Motor neuron (in vitro differentiated cells): ENCODE results near the gene RNU6-9. TPM values are rescaled to one million over a fixed set of nuclear protein-coding genes. Genes with fewer than 3 reads are reported as not detected.
"Not testable (repeated sequence)": the region's sequence is repeated elsewhere in the genome, so short reads cannot be mapped to it uniquely, and the experiment has no call there.

Source experiments
- ATAC-seq, 8 experiments: fragments of 200-7000 bp; cut with Tn5 transposase; replicated peaks in 6 of 8; 2 replicates each; pipeline ENCODE4 v1.8.0; 2021; ENCODE audit warnings: mild to moderate bottlenecking in 8 of 8, moderate library complexity in 8 of 8
- H3K27ac ChIP-seq, 2 donors: fragments of 250-450 bp; sonication (Bioruptor Pico); 2 replicates each; pipeline ENCODE4 v1.9.0; 2021; ENCODE audit warnings: antibody characterized with exemption in 2 of 2, mild to moderate bottlenecking in 2 of 2, moderate library complexity in 1 of 2
- H3K4me1 ChIP-seq, 2 donors: fragments of 250-450 bp; sonication (Bioruptor Pico); replicated peaks in 1 of 2; 2 replicates each; pipeline ENCODE4 v1.6.1; 2021; ENCODE audit warnings: antibody characterized with exemption in 2 of 2, mild to moderate bottlenecking in 2 of 2, moderate library complexity in 1 of 2
- H3K4me3 ChIP-seq, 5 donors: fragments of 250-450 bp; sonication (Bioruptor Pico); 2 replicates each; pipeline ENCODE4 v1.9.0; 2021; ENCODE audit warnings: antibody characterized with exemption in 5 of 5, mild to moderate bottlenecking in 5 of 5, moderate library complexity in 4 of 5
- WGBS, 10 experiments: fragments of 450-650 bp; shearing (Covaris generic); methylation state at CpG; one replicate each; pipeline ENCODE4 v1.0.0; 2022; 5-methylcytosine and 5-hydroxymethylcytosine counted together
- in situ Hi-C, 9 experiments: fragments of 400-800 bp; cut with MboI; loops; one replicate each; pipeline ENCODE4 v1.15.0; 2021; ENCODE audit warnings: low sequenced_read_pairs in 9 of 9, low pct_unique_long_range_greater_than_20kb in 2 of 9; ENCODE audit not compliant: unreplicated experiment in 9 of 9
- total RNA-seq, 8 experiments: library from RNA; unstranded; fragments of 300-600 nt; gene quantifications; 2 replicates each; pipeline versions ENCODE4 v1.2.3 to v1.2.4, GENCODE V29; 2022

The RNU6-9 gene
- total RNA-seq: under 1 TPM in 1 of 8 experiments, not detected in 7; under 0.01 TPM

DNA sequence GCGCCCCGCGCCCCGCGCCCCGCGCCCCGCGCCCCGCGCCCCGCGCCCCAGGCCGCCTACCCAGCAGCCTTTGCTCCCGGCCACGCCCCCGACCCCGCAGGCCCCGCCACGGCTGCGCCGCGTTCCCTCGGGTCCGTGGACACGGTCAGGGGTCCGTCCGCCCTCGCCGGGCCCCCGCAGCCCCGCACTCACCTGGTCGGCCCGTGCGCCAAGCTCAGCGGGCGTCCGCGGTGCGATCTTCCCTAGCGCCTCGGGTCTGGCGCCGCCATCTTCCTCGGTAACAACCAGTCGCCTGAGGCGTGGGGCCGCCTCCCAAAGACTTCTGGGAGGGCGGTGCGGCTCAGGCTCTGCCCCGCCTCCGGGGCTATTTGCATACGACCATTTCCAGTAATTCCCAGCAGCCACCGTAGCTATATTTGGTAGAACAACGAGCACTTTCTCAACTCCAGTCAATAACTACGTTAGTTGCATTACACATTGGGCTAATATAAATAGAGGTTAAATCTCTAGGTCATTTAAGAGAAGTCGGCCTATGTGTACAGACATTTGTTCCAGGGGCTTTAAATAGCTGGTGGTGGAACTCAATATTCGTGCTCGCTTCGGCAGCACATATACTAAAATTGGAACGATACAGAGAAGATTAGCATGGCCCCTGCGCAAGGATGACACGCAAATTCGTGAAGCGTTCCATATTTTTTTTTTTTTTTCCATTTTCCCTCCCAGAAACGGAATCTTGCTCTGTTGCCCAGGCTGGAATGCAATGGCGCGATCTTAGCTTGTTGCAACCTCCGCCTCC, at the start of gene RNU6-9, which contains the start of gene MED16:
RNU6-9 (plus strand) TSS at position 591 of the 796 bp plus-strand sequence.
MED16 (minus strand) TSS at position 294 of the 796 bp plus-strand sequence. CDS start 2,056 bp downstream, outside the sequence.
- Histone ChIP-seq H3K27ac (peak within 1 kb of the TSS; percentile 98 to 99), H3K4me1 (no peaks in the 10 kb centered on the region), H3K4me3 (peak within 1 kb of the TSS; percentile 96 to 100 (median 99))
- WGBS, 10 experiments: 0 to 6% (median 0%) methylated on average over 2 to 25 of the region's 69 CpGs; no CpG with 5 or more reads in 3 of the 10 experiments
- peak; percentile 90 to 95 (median 93) for ATAC-seq
- in situ Hi-C loops: no loop called here

DNA sequence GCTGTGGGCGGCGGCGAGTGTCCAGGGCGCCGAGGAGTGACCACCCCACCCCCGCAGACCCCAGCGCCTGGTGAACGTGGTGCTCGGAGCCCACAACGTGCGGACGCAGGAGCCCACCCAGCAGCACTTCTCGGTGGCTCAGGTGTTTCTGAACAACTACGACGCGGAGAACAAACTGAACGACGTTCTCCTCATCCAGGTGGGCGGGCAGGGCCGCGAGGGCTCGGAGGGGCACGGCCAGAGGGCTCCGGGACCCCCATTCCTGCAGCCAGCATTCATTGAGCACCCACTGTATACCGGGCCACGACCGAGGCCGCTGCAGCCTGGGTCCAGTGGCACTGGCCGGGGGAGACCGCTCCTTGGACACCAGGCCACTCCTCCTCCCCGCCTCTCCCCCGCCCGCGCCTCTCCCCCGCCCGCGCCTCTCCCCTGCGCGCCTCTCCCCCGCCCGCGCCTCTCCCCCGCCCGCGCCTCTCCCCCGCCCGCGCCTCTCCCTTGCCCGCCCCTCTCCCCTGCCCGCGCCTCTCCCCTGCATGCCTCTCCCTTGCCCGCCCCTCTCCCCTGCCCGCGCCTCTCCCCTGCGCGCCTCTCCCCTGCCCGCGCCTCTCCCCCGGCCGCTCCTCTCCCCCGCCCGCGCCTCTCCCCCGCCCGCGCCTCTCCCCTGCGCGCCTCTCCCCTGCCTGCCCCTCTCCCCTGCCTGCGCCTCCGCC, 49.3 kb upstream of the RNU6-9 start:
- in situ Hi-C loops: no loop called here
- peaks cover 6 to 19% of the 10 kb centered on the region in 2 donors for H3K4me1 ChIP-seq
- peak in 5 of 8 experiments; percentile 48 to 67 (median 56) for ATAC-seq
- peak overlapping the region; percentile 11 to 23 (median 14) for H3K4me3 ChIP-seq
- H3K27ac ChIP-seq: no peak overlapping the region
- WGBS, 10 experiments: no CpG with 5 or more reads among the region's 70 CpGs

DNA sequence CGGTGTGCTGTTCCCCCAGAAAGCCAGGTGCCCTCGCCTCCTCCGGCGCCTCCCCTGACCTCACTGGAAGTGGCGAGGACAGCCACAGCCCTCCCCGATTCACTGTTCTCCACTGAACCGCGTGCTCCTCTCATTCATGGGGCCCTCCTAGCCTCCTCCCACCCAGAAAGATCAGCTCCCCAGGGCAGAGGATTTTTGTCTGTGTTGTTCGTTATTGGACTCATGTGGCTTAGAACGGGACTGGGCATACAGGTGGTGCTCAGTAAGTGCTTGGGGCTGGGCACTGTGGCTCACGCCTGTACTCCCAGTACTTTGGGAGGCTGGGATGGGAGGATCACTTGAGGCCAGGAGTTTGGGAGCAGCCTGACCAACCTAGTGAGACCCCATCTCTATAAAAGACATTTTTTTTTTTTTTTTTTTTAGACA, 48.7 kb upstream of the RNU6-9 start:
- WGBS, 10 experiments: 0 to 100% (median 60%) methylated on average over 1 of the region's 11 CpGs; no CpG with 5 or more reads in 7 of the 10 experiments
- ATAC-seq: peak in 5 of 8 experiments; percentile 5 to 73 (median 54)
- Histone ChIP-seq H3K4me1 (peaks cover 6 to 19% of the 10 kb centered on the region in 2 donors), H3K27ac (no peak overlapping the region), H3K4me3 (no peak overlapping the region)
- in situ Hi-C loops: no loop called here

DNA sequence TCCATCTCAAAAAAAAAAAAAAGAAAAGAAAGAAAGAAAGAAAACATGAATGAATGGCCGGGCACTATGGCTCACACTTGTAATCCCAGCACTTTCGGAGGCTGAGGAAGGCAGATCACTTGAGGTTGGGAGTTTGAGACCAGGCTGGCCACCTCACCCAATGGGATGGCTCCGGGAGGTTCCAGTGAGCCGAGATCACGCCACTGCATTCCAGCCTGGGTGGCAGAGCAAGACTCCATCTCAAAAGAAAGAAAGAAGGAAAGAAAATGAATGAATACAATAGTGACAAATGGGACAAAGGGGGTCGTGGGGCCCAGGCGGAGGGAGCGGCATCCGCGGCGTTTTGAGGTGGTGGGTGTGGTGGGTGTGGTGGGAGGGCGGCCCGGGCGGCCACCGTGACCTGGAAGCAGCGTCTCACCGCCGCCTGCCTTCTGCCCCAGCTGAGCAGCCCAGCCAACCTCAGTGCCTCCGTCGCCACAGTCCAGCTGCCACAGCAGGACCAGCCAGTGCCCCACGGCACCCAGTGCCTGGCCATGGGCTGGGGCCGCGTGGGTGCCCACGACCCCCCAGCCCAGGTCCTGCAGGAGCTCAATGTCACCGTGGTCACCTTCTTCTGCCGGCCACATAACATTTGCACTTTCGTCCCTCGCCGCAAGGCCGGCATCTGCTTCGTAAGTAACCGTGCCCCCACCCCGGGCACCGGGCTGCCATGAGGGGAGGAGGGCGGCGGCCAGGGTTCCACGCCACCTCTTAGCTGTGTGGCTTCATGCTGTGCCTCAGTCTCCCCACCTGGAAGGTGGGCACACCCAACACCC, 47.4 kb upstream of the RNU6-9 start:
- ATAC-seq: no peak
- Histone ChIP-seq H3K4me3 (no peak overlapping the region), H3K27ac (no peak overlapping the region), H3K4me1 (peaks cover 6 to 23% of the 10 kb centered on the region in 2 donors)
- in situ Hi-C loops: no loop called here
- WGBS, 10 experiments: 0 to 80% (median 47%) methylated on average over 1 to 7 of the region's 37 CpGs; no CpG with 5 or more reads in 4 of the 10 experiments

DNA sequence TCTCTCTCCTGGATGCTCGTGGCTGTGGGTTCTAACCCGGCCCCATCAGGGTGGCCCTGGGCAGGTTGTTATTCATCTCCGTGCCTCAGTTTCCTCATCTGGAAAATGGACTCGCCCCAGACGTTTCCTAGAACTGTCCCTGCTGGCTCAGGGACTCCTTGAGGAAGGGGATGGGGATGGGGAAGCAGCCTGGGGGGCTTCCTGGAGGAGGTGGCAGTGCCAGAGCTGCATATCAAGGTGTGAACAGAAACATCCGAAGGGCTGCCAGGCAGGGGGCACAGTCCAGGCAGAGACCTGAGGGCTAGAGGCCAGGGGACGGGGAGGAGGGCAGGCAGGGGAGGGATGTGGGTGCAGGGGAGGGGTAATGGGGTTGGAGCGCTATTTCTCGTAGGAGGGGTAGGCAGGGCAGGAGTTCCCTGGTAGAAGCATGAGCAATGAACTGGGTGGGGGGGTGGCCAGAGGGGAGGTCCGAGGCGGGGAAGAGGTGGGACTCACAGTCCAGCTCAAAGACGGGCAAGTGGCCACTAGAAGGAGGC, 44.8 kb upstream of the RNU6-9 start:
- Histone ChIP-seq H3K4me1 (peaks cover 2 to 19% of the 10 kb centered on the region in 2 donors), H3K27ac (no peak overlapping the region), H3K4me3 (no peak overlapping the region)
- ATAC-seq: peak in 1 of 8 experiments; percentile 4
- in situ Hi-C loops: no loop called here
- no CpG with 5 or more reads among the region's 12 CpGs for WGBS, 10 experiments

DNA sequence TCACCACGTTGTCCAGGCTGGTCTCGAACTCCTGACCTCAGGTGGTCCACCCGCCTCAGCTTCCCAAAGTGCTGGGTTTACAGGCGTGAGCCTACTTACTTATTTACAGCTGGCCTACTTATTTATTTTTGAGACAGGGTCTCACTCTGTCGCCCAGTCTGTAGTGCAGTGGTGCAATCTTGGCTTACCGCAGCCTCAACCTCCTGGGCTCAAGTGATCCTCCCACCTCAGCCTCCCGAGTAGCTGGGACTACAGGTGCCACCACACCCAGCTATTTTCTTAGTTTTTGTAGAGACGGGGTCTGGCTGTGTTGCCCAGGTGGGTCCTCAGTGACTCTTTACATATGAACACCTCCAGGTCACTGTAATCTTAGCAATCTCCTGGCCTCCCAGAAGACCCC, 44.1 kb upstream of the RNU6-9 start:
- H3K4me3 ChIP-seq, ATAC-seq, H3K27ac ChIP-seq, in situ Hi-C loops: not testable (repeated sequence)
- WGBS, 10 experiments: 67 to 87% (median 77%) methylated on average over 1 to 6 of the region's 8 CpGs; no CpG with 5 or more reads in 4 of the 10 experiments
- H3K4me1 ChIP-seq: peaks cover 2 to 14% of the 10 kb centered on the region in 2 donors

DNA sequence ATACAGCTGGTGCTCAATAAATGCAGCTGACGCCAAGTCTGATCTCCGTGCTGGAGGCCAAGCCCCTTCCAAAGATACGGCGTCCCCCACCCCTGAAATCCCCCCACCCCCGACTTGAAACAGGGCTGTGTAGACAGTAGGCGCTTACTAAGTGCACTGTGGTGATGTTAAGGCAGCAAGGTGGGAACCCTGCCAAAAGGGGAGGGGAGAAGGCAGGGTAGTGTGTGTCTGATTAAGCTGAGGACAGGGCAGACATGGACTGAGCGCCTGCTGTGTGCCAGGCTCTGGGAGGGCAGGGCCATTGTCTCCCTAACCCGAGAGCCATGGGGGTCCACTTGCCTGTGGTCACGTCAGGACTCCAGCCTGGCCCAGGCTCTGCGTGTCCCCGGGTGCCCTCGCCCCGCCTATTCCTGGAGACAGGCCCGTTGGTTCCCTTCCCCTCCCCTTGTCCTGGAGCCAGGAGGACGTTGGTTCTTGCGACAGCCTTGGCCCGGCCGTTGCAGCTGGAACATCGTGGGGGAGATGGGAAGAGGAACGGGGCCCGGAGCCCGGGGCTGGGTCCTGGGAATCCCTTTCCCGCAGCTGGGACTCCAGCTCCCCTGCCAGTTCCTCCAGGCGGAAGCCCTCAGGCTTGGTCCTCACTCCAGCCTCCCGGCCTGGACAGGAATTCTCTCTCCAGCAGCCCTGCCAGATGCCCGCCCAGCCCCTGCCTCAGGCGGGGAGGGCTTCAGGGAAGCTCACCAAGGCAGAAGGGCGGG, 42.9 kb upstream of the RNU6-9 start:
- peak; percentile 72 to 84 (median 74) for ATAC-seq
- peaks cover 2 to 12% of the 10 kb centered on the region in 2 donors for H3K4me1 ChIP-seq
- 29 to 82% (median 40%) methylated on average over 1 to 8 of the region's 28 CpGs; no CpG with 5 or more reads in 3 of the 10 experiments for WGBS, 10 experiments
- no peak overlapping the region for H3K4me3 ChIP-seq
- in situ Hi-C loops: no loop called here
- peak overlapping the region in 1 of 2 donors; percentile 29 for H3K27ac ChIP-seq

DNA sequence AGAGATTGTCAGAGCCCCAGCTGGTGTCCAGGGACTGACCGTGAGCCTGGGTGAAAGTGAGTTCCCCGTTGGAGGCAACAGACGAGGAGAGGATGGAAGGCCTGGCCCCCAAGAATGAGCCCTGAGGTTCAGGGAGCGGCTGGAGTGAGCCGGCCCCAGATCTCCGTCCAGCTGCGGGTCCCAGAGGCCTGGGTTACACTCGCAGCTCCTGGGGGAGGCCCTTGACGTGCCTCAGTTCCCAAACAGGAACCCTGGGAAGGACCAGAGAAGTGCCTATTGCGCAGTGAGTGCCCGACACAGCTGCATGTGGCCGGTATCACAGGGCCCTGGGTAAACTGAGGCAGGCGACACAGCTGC, 42.3 kb upstream of the RNU6-9 start:
- in situ Hi-C loops: no loop called here
- peaks cover 2 to 8% of the 10 kb centered on the region in 2 donors for H3K4me1 ChIP-seq
- H3K4me3 ChIP-seq: no peak overlapping the region
- ATAC-seq: no peak
- H3K27ac ChIP-seq: no peak overlapping the region
- 0 to 100% (median 40%) methylated on average over 1 of the region's 13 CpGs; no CpG with 5 or more reads in 6 of the 10 experiments for WGBS, 10 experiments

DNA sequence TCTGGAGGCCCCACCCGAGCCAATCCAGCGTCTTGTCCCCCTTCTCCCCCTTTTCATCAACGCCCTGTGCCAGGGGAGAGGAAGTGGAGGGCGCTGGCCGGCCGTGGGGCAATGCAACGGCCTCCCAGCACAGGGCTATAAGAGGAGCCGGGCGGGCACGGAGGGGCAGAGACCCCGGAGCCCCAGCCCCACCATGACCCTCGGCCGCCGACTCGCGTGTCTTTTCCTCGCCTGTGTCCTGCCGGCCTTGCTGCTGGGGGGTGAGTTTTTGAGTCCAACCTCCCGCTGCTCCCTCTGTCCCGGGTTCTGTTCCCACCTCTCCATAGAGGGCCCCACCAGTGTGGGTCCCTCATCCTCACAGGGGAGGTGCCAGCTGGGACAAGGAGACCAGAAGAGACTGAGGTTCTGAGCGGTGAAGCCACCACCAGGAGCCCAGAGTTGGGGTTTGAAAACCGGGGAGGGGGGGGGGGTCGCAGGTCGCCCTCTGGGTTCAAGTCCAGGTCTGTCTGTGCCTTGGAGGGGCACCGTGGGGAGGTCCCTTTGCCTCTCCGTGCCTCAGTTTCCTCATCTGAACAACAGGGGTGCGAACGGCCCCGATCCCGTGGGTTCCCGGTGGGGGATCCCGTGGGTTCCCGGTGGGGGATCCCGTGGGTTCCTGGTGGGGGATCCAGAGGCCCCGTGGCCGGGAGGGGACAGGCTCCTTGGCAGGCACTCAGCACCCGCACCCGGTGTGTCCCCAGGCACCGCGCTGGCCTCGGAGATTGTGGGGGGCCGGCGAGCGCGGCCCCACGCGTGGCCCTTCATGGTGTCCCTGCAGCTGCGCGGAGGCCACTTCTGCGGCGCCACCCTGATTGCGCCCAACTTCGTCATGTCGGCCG, 40.9 kb upstream of the RNU6-9 start, which contains the start of gene ELANE:
ELANE (plus strand) TSS at position 168 of the 878 bp plus-strand sequence; CDS start at position 194, 26 bp downstream.
- 56 to 80% (median 67%) methylated on average over 1 to 8 of the region's 55 CpGs; no CpG with 5 or more reads in 6 of the 10 experiments for WGBS, 10 experiments
- H3K27ac ChIP-seq: no peak within 1 kb of the TSS
- ATAC-seq: no peak
- peaks cover 2 to 8% of the 10 kb centered on the region in 2 donors for H3K4me1 ChIP-seq
- in situ Hi-C loops: no loop called here
- H3K4me3 ChIP-seq: no peak within 1 kb of the TSS

DNA sequence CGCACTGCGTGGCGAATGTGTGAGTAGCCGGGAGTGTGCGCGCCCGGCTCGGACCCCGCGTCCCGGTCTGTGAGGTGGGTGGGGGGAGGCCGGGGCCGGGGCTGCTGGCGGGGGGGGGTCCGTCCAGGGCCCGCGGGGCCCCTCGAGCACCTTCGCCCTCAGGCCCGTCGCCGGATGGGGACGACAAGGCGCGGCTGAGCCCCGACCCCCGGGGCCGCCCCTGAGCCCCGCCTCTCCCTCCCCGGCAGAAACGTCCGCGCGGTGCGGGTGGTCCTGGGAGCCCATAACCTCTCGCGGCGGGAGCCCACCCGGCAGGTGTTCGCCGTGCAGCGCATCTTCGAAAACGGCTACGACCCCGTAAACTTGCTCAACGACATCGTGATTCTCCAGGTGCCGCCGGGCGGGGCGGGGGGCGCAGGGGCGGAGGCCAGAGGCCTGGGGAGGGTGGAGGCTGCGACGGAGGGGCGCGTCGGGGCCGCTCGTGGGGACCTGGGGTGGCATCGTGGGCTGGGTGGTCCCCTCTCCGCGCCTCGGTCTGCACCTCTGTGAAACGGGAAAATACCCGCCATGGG, 40.2 kb upstream of the RNU6-9 start:
- Histone ChIP-seq H3K4me1 (peaks cover 0 to 4% of the 10 kb centered on the region in 2 donors), H3K4me3 (no peak overlapping the region), H3K27ac (no peak overlapping the region)
- no CpG with 5 or more reads among the region's 67 CpGs for WGBS, 10 experiments
- in situ Hi-C loops: no loop called here
- no peak for ATAC-seq
